Sigmoid colon (tissue), 7 donors: ENCODE results near the gene ASPSCR1. TPM values are rescaled to one million over a fixed set of nuclear protein-coding genes. Genes with fewer than 3 reads are reported as not detected.

Experiments
- DNase-seq: peaks from one replicate; pipeline ENCODE4 v3.0.0-alpha.2; 2019
- H3K27ac ChIP-seq, 4 donors: fragments of 200-600 bp; sonication (generic); one replicate each; pipeline ENCODE4 v1.5.1; 2016 to 2019; ENCODE audit warnings: mild to moderate bottlenecking in 1 of 4
- H3K27me3 ChIP-seq, 3 donors: fragments of 200-600 bp; sonication (generic); one replicate each; pipeline ENCODE4 v1.5.1; 2019; ENCODE audit warnings: mild to moderate bottlenecking in 1 of 3
- H3K36me3 ChIP-seq, 4 donors: fragments of 200-600 bp; sonication (generic); one replicate each; pipeline ENCODE4 v1.5.1; 2016 to 2019
- H3K4me1 ChIP-seq, 4 donors: fragments of 200-600 bp; sonication (generic); one replicate each; pipeline ENCODE4 v1.5.1; 2017 to 2019
- H3K4me3 ChIP-seq, 4 donors: fragments of 200-600 bp; sonication (generic); one replicate each; pipeline ENCODE4 v1.5.1; 2017 to 2019; ENCODE audit warnings: mild to moderate bottlenecking in 2 of 4, moderate library complexity in 1 of 4
- H3K9me3 ChIP-seq, 4 donors: fragments of 200-600 bp in 3 of 4; sonication (generic) in 3 of 4; one replicate each; pipeline versions ENCODE4 v1.5.1 to v1.6.1; 2013 to 2019
- CTCF ChIP-seq, 4 experiments: fragments of 450-650 bp in 3 of 4; fragments of 200-600 bp in 1 of 4; IDR thresholded peaks; one replicate each; pipeline ENCODE4 v1.5.1; 2016 to 2019; ENCODE audit warnings: antibody characterized with exemption in 4 of 4, mild to moderate bottlenecking in 3 of 4, moderate library complexity in 2 of 4
- EP300 ChIP-seq, 4 donors: sonication (generic); formaldehyde crosslinking; IDR thresholded peaks; one replicate each; pipeline ENCODE4 v1.6.1; 2017; ENCODE audit warnings: antibody characterized with exemption in 4 of 4
- POLR2A ChIP-seq, 2 donors: fragments of 450-650 bp; IDR thresholded peaks; one replicate each; pipeline ENCODE4 v1.6.1; 2016; ENCODE audit warnings: antibody characterized with exemption in 2 of 2, mild to moderate bottlenecking in 2 of 2, moderate library complexity in 2 of 2
- POLR2AphosphoS5 ChIP-seq, 4 donors: sonication (generic); formaldehyde crosslinking; IDR thresholded peaks; one replicate each; pipeline ENCODE4 v1.6.1; 2017; ENCODE audit warnings: antibody characterized with exemption in 4 of 4
- WGBS, 2 donors: extraction: QIAGEN DNeasy Blood & Tissue Kit; methylation state at CpG; one replicate each; pipeline ENCODE4 v1.1.7; 2013; 5-methylcytosine and 5-hydroxymethylcytosine counted together
- intact Hi-C: fragments of 100-400 bp; cut with DNase I; formaldehyde crosslinking; loops from one replicate; pipeline ENCODE4 v1.15.1; 2023
- polyA plus RNA-seq, 3 donors: library from polyadenylated mRNA; stranded (reverse); fragments of 200-250 nt; gene quantifications; one replicate each; pipeline ENCODE4 v1.2.3, GENCODE V29; 2013
- total RNA-seq, 4 donors: library from RNA; depleted of rRNA; stranded (reverse); fragments of >200 nt; gene quantifications; one replicate each; pipeline ENCODE4 v1.1.0, GENCODE V29; 2016
- donor health status: healthy with polysubstance abuse.
- donor health status: Bipolar disorder and iron deficiency.
- donor health status: healthy.

The ASPSCR1 gene
- total and polyA plus RNA-seq, 7 donors: 9.3 to 35.9 (median 23.4) TPM

- H3K4me3 ChIP-seq: no peak overlapping the region
- H3K27ac ChIP-seq: no peak overlapping the region
- H3K27me3 ChIP-seq: peaks cover 0 to 13% (median 0%) of the 10 kb centered on the region in 3 donors
- intact Hi-C loops: no loop called here
- DNase-seq: no peak
- H3K4me1 ChIP-seq: peaks cover 0 to 29% (median 20%) of the 10 kb centered on the region in 4 donors
- no peaks in the 10 kb centered on the region for H3K9me3 ChIP-seq
- WGBS, 2 donors: 92 to 93% methylated on average over 9 of the region's 9 CpGs
- TF ChIP-seq POLR2A (IDR thresholded peaks at IDR 0.05) (no peak), CTCF (IDR thresholded peaks at IDR 0.05) (no peak), EP300 (IDR thresholded peaks at IDR 0.05) (no peak)
- no peaks in the 10 kb centered on the region for H3K36me3 ChIP-seq
These were observed 45.0 kb upstream of the ASPSCR1 start for GRCh38 chr17:81932333-81932983.

- no peak for DNase-seq
- peaks cover 0 to 10% (median 0%) of the 10 kb centered on the region in 3 donors for H3K27me3 ChIP-seq
- no peaks in the 10 kb centered on the region for H3K36me3 ChIP-seq
- WGBS, 2 donors: 88 to 94% methylated on average over 14 of the region's 14 CpGs
- H3K4me3 ChIP-seq: no peak overlapping the region
- H3K27ac ChIP-seq: no peak overlapping the region
- TF ChIP-seq POLR2AphosphoS5 (IDR thresholded peaks at IDR 0.05): no peak
- no peak for TF ChIP-seq EP300 (IDR thresholded peaks at IDR 0.05)
- TF ChIP-seq POLR2A (IDR thresholded peaks at IDR 0.05): no peak
- H3K4me1 ChIP-seq: peaks cover 0 to 31% (median 18%) of the 10 kb centered on the region in 4 donors
- H3K9me3 ChIP-seq: no peaks in the 10 kb centered on the region
- intact Hi-C loops: no loop called here
These were observed 44.2 kb upstream of the ASPSCR1 start for GRCh38 chr17:81933178-81933699.

GRCh38 chr17:81934098-81934757, 43.2 kb upstream of the ASPSCR1 start:
- TF ChIP-seq CTCF (IDR thresholded peaks at IDR 0.05) (no peak), POLR2AphosphoS5 (IDR thresholded peaks at IDR 0.05) (no peak), EP300 (IDR thresholded peaks at IDR 0.05) (no peak), POLR2A (IDR thresholded peaks at IDR 0.05) (no peak)
- no peaks in the 10 kb centered on the region for H3K9me3 ChIP-seq
- H3K4me3 ChIP-seq: no peak overlapping the region
- H3K36me3 ChIP-seq: no peaks in the 10 kb centered on the region
- peaks cover 0 to 22% (median 11%) of the 10 kb centered on the region in 4 donors for H3K4me1 ChIP-seq
- no peak for DNase-seq
- 92% methylated on average over 23 of the region's 23 CpGs for WGBS, 2 donors
- H3K27ac ChIP-seq: no peak overlapping the region
- intact Hi-C loops: no loop called here
- H3K27me3 ChIP-seq: peaks cover 0 to under 1% (median 0%) of the 10 kb centered on the region in 3 donors

GRCh38 chr17:81934850-81935708, 42.4 kb upstream of the ASPSCR1 start:
- Histone ChIP-seq H3K27ac (no peak overlapping the region), H3K9me3 (no peaks in the 10 kb centered on the region), H3K4me3 (no peak overlapping the region), H3K27me3 (no peaks in the 10 kb centered on the region), H3K36me3 (no peaks in the 10 kb centered on the region), H3K4me1 (peaks cover 0 to 22% (median 13%) of the 10 kb centered on the region in 4 donors)
- no peak for TF ChIP-seq POLR2AphosphoS5 (IDR thresholded peaks at IDR 0.05)
- TF ChIP-seq POLR2A (IDR thresholded peaks at IDR 0.05): no peak
- no peak for DNase-seq
- intact Hi-C loops: no loop called here
- WGBS, 2 donors: 95% methylated on average over 38 of the region's 38 CpGs

- TF ChIP-seq EP300 (IDR thresholded peaks at IDR 0.05) (no peak), POLR2A (IDR thresholded peaks at IDR 0.05) (no peak), CTCF (IDR thresholded peaks at IDR 0.05) (no peak), POLR2AphosphoS5 (IDR thresholded peaks at IDR 0.05) (no peak)
- intact Hi-C loops: no loop called here
- H3K9me3 ChIP-seq: no peaks in the 10 kb centered on the region
- no peak overlapping the region for H3K27ac ChIP-seq
- no peaks in the 10 kb centered on the region for H3K36me3 ChIP-seq
- H3K27me3 ChIP-seq: no peaks in the 10 kb centered on the region
- H3K4me3 ChIP-seq: no peak overlapping the region
- DNase-seq: no peak
- WGBS, 2 donors: 88 to 90% methylated on average over 6 of the region's 6 CpGs
- H3K4me1 ChIP-seq: peaks cover 0 to 23% (median 14%) of the 10 kb centered on the region in 4 donors
These were observed 41.7 kb upstream of the ASPSCR1 start for GRCh38 chr17:81935709-81936084.
